NK-92 (cell line): ENCODE measurements around the gene TMUB2.

Experiments
- DNase-seq: peaks from one replicate; lab custom pipeline; 2025; ENCODE audit not compliant: unreplicated experiment; lab: John Stamatoyannopoulos, UW

TMUB2 gene

GRCh38 chr17:44176671-44177501 is 9.9 kb upstream of the TMUB2 start:
- no peak for DNase-seq

- DNase-seq = no peak
These were observed 9.1 kb upstream of the TMUB2 start for GRCh38 chr17:44177640-44178039.

- DNase-seq = no peak
These were observed 8.6 kb upstream of the TMUB2 start for GRCh38 chr17:44178133-44178532.

GRCh38 chr17:44183024-44183423 is 3.7 kb upstream of the TMUB2 start:
- no peak for DNase-seq

- no peak for DNase-seq
These were observed 2.5 kb upstream of the TMUB2 start for GRCh38 chr17:44184212-44184810.

- DNase-seq = no peak
These were observed 543 bp downstream of the TMUB2 start for GRCh38 chr17:44187131-44187899.

- DNase-seq = no peak
These were observed 2.0 kb downstream of the TMUB2 start for GRCh38 chr17:44188576-44189403.

GRCh38 chr17:44190481-44190880 is 3.7 kb downstream of the TMUB2 start:
- DNase-seq = no peak

GRCh38 chr17:44191369-44191768 is 4.6 kb downstream of the TMUB2 start:
- DNase-seq = no peak

- DNase-seq = no peak
These were observed 5.2 kb downstream of the TMUB2 start for GRCh38 chr17:44191941-44192496.

GRCh38 chr17:44192750-44193149 is 6.0 kb downstream of the TMUB2 start:
- no peak for DNase-seq

- DNase-seq = no peak
These were observed 6.7 kb downstream of the TMUB2 start for GRCh38 chr17:44193326-44194084.

- no peak for DNase-seq
These were observed 10.3 kb downstream of the TMUB2 start for GRCh38 chr17:44197107-44197506.

GRCh38 chr17:44197980-44198720 is 11.4 kb downstream of the TMUB2 start:
- no peak for DNase-seq

- no peak for DNase-seq
These were observed 12.2 kb downstream of the TMUB2 start for GRCh38 chr17:44198721-44199552.

- DNase-seq = peak; percentile 94
These were observed 13.0 kb downstream of the TMUB2 start, which contains the start of gene ATXN7L3 for GRCh38 chr17:44199553-44200477. ATXN7L3 (minus strand) TSS chr17:44199884; CDS start chr17:44198070, 1,814 bp downstream.

GRCh38 chr17:44200478-44201155 is 13.8 kb downstream of the TMUB2 start:
- DNase-seq = no peak
